GM18519 (cell line): ENCODE measurements around the gene CCDC12.
"Not testable (repeated sequence)": the region's sequence is repeated elsewhere in the genome, so short reads cannot be mapped to it uniquely, and the experiment has no call there.

Experiments
- ATAC-seq: cut with Tn5 transposase; IDR thresholded peaks from one replicate; pipeline ENCODE4 v1.9.1; 2021; ENCODE audit warnings: mild to moderate bottlenecking, moderate library complexity; ENCODE audit not compliant: unreplicated experiment, low FRiP score

Gene CCDC12

DNA sequence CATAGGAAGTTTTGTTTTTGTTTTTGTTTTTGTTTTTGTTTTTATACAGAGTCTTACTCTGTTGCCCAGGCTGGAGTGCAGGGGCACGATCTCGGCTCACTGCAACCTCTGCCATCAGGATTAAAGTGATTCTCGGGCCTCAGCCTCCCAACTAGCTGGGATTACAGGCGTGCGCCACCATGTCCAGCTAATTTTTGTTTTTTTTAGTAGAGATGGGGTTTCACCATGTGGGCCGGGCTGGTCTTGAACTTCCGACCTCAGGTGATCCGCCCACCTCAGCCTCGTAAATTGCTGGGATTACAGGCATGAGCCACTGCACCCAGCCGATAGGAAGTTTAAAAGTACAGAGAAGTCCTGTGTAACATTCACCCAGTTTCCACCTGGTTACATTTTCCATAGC is 65.6 kb downstream of the CCDC12 start:
- not testable (repeated sequence) for ATAC-seq

- ATAC-seq, result no peak
Observed at GRCh38 chr3:46910166-46910760, 66.3 kb downstream of the CCDC12 start.

- ATAC-seq, result no peak
Observed at GRCh38 chr3:46909535-46910161, 66.9 kb downstream of the CCDC12 start.

- no peak for ATAC-seq
Observed at GRCh38 chr3:46908986-46909534, 67.5 kb downstream of the CCDC12 start.

DNA sequence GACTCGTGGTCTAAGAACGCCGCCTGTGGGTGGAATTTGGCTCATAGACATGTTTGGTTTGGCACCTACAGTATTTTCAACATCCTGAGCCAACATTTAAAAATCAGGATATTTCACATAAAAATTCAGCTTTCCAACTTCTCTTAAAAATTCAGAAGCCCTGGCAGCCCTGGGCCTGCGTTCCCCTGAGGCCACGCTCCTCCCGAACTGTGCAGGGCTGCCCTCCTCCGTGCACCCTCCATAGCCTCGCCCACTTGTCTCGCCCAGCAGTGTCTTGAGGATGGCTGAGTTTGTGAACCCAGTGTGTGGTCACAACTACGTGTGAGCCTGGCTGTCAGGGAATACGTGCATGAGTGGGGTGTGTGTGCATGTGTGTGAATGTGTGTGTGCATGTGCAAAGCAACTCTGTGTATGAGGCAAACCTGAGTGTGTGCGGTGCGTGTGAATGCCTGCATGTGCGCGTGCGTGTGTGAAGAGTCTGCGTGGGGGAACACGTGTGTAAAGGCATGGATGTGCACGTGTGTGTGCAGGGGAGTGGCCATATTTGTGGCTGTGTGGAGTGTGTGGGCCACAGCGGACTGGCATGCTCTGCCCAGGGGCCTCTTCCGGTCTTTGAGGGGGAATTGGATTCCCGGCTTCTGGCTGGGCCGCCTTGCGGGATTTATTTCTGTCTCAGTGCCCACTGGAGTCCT is 68.1 kb downstream of the CCDC12 start:
- ATAC-seq, result no peak

DNA sequence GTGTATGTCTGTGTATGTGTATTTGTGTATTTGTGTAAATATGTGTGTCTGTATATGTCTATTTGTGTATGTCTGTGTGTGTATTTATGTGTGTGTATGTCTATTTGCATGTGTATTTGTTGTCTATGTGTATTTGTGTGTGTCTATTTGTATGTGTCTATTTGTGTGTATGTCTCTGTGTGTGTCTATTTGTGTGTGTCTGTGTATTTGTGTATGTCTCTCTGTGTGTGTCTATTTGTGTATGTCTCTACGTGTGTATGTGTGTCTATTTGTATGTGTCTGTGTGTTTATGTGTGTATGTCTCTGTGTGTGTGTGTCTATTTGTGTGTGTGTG is 68.6 kb downstream of the CCDC12 start:
- no peak for ATAC-seq

- no peak for ATAC-seq
Observed at GRCh38 chr3:46907271-46907670, 69.3 kb downstream of the CCDC12 start.

- no peak for ATAC-seq
Observed at GRCh38 chr3:46906471-46907058, 70.0 kb downstream of the CCDC12 start.

DNA sequence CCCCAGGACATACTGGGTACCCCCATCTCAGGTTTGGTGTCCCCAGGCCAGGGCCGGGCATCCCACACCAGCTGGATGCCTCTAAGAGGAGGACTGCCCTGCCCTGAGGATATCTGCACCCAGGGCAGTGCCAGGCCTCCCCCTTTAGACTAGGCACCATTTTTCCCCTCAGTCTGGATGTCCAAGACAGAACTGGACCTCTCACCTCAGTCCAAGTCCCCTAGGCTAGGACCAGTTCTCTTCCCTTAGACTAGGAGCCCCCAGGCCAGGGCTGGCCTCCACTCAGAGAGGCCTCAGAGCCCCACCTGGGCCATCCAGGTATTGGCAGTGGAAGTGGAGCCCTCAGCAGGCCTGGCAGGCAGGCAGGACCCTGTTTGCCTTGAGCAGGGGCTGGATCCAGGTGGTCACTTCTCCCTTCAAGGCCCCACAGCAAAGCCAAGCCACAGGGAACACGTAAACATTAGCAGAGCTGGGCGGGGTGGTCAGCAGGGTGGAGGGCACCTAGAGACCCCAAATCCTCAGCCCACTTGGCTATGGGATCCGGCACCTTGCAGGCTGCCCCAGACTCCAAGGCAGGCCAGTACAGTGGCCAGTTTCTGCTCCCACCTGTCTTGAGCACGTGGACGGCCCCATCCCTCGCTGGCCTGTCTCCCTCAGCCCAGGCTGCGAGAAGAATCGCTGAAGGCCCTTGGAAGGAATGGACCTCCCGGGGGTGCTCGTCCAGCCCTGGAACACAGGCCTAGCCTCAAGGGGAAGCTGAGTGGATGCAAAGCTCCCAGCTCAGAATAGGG is 70.7 kb downstream of the CCDC12 start:
- no peak for ATAC-seq

DNA sequence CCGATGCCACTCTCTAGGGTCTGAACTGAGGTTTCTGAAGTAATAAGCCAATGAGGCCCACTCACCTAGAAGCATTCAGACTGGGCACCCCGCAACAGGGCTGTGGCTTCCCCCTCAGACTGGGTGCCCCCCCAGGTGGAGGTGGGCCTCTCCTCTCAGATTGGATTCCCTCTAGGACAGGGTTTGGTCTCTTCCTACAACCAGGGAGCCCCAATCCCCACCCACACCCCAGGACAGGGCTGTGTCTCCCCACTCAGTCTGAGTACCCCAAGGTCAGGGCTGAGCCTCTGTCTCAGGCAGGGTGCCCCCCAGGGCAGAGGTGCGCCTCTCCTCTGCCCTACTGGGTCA is 71.4 kb downstream of the CCDC12 start:
- ATAC-seq, result no peak

- no peak for ATAC-seq
Observed at GRCh38 chr3:46904303-46905212, 72.0 kb downstream of the CCDC12 start.

- no peak for ATAC-seq
Observed at GRCh38 chr3:46903341-46904302, 72.9 kb downstream of the CCDC12 start.

DNA sequence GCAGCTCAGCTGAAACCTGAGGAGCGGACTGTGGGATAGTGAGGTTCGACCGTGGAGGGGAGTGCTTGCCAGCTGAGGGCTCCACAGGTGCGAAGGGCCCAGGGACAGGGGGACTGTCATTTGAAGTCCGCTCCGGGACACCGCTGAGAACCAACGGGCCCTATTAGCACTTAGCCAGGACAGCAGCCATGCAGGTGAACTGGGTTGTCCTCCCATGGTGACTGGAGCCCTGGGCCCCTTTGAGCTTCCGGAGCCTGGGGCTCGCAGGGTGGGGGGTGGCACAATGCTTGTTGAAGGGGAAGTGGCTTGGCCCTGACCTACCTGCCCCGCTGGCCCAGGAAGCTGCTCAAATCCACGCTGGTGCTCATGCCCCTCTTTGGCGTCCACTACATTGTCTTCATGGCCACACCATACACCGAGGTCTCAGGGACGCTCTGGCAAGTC is 74.3 kb downstream of the CCDC12 start:
- no peak for ATAC-seq

GRCh38 chr3:46901591-46902187 is 74.9 kb downstream of the CCDC12 start:
- no peak for ATAC-seq

DNA sequence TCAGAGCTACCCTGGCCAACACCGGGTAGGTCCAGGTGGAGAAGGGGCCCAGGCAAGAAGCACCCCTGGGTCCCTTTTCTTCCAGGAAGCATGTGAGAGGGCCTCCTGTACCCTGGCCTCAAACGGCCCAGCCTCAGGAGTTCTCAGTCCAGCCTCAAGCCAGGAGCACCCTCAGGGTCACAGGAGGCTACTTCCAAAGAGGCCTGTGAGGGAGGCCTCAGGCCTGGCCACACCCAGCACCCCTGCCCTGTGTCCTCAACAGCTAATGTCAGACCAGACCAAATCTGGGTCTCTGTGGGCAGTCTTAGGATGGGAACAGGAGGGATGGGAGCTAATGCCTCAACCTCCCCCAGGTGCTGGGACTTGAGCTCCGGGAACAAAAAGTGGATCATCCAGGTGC is 75.5 kb downstream of the CCDC12 start:
- no peak for ATAC-seq

- no peak for ATAC-seq
Observed at GRCh38 chr3:46900356-46900755, 76.2 kb downstream of the CCDC12 start.

GRCh38 chr3:46900007-46900292 is 76.6 kb downstream of the CCDC12 start:
- no peak for ATAC-seq
